HG03558 (cell line): ENCODE measurements around the gene IL3.

Source experiments
- ATAC-seq: cut with Tn5 transposase; IDR thresholded peaks from one replicate; pipeline ENCODE4 v1.9.1; 2021; ENCODE audit warnings: moderate number of reproducible peaks; ENCODE audit not compliant: unreplicated experiment; ENCODE audit errors: extremely low read depth

IL3 gene

DNA sequence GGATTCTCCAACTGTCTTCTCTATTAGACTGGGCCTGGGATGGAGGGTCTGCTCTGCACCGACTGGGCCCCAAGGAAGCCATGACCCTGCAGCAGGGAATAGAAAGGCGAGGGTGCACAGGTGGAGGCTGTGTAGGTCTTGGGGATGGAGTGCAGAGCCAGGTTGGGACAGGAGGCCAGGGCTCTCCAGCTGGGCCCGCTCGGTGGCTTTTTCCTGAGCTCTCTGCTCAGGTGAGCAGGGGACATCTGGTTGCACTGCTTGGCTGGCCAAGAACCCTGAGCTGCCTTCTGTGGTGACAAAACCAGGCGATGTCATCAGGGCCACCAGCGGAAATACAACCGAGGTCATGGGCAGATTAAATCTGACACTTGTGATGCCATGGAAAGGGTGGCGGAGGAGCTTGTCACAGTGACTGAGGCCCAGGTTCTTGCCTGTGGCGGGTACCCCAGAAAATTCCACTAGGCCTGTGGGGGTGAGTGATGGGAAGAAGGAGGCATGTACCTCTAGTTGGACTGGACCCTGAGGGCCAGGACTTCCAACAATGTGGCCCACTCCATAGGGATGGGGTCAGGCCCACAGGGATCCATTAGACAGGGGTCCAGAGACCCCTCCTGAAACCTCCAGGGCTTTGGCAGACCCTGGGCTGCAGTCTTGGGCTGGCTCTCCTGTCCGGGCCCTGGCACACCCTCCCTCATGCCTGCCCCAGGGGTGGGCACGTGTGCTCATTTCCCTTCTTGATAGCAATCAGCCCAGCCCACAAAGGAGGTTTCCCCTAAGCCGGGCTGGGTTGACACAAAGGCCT is 4.4 kb upstream of the IL3 start:
- ATAC-seq: no peak

DNA sequence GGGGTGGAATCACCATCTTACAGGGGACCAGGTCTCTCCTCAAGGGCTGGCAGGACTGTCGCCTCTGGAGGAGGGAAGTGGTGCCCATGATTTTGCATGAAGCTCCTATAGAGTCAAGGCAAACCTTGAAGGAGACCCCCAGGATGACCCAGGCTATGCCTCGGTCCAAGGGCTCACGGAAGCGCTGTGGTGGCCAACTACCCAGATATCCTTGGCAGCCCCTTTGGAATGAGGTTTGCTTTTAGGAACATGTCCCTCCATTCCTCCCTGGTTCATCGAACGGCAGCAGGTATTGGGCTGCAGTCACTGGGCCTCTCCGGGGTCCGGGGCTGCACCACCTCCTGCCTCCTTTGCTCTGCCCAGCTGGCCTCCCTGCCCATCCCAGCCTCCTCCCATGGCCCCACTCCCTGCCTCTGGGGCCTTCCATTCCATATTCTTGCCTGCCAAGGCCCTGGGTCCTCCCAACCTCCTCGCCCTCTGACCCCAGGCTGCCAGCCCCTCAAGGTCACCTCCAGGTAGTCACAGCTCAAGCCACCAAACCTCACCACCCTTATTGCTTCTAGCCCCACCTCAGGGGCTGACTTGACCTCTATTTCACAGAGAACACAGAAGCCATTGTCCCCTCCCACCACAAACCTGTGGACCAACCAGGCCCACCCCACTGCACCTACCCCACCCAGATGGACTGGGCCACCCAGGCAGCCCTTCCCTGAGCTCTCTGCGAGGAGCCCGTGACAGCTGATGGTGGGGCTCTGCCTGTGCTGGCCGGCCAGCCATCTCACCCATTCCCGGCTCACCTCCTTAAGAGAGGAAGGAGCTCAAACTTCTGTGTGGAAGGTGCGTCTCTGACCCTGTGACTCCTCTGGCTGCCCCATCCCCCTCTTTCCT is 3.6 kb upstream of the IL3 start:
- no peak for ATAC-seq

DNA sequence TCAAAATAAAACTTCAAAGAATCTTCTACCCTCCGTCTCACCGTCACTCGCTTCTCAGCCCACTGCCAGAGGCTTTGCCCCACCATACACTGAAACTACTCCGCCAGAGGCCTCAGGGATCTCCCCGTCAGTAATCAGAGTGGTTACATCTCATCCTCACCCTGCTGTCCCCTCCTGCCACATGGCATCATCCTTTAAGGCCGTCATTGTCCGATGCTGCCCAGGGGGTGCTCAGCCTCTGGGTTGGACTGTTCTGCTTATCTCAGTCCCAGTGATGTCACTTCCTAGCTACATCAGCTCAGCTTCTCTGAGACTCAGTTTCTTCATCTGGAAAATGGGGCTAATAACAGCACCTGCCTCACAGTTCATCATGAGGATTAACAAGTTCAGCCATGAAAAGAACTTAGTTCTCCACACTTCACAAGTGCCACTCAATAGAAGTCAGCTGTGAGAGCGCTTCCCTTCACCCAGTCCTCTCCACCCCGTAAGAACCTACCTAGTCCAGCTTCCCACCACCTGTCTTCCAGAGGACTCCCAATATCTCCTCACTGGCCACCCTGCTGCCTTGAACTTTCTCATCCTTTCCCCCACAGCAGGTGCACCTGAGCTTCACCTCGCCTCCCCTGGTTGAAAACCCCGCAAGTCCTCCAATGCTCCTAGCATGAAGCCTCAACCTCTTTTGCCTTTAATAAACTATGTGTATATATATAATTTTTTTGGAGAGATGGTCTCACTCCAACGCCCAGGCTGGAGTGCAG is 2.8 kb upstream of the IL3 start:
- ATAC-seq: no peak

DNA sequence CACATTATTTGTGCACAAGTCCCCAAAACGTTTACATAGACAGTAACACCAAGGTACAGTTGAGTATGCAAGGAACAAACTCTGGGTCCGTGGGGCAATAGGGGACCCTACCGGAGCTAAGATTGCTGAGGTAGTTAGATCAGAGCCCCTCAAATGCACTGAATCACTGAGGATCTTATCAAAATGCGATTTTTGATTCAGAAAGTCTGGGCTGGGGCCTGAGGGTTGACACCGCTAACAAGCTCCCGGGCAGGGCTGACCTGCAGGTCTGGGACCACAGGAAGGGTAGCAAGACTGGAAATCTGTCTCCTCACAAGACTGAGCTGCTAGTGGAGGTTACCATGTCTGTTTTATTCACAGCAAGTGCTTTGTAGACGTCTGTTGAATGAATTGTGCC is 1.8 kb upstream of the IL3 start:
- no peak for ATAC-seq

DNA sequence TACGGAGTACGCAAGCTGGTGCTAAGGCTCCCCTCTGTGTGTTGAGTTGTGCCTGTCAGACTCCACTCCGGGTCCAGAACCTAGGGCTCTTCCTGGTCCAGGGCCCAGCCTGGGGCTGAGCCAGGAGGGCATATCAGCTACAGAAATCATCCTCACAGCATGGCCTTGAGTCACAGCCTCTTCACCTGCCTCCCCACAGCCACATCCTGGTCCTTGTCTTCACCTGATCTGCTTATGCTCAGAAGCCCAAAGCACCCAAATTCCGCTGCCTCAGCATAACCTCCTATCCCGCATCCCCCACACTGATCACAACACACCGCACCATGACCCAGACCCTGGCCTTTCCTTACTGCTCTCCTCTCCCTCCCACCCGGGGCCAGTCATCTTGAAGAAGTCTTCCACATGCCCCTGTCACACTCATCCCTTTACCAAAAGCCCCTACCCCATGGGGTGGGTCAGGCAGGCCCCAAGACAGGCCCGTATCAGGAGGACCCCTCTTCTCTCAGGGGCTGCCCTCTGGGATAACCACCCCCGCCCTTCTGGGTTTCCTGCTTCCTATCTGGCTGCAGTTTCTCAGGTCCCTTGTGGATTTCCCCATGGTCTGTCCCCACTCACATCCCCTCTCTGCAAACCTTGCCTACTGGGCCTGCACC is 1.3 kb upstream of the IL3 start:
- ATAC-seq: no peak

DNA sequence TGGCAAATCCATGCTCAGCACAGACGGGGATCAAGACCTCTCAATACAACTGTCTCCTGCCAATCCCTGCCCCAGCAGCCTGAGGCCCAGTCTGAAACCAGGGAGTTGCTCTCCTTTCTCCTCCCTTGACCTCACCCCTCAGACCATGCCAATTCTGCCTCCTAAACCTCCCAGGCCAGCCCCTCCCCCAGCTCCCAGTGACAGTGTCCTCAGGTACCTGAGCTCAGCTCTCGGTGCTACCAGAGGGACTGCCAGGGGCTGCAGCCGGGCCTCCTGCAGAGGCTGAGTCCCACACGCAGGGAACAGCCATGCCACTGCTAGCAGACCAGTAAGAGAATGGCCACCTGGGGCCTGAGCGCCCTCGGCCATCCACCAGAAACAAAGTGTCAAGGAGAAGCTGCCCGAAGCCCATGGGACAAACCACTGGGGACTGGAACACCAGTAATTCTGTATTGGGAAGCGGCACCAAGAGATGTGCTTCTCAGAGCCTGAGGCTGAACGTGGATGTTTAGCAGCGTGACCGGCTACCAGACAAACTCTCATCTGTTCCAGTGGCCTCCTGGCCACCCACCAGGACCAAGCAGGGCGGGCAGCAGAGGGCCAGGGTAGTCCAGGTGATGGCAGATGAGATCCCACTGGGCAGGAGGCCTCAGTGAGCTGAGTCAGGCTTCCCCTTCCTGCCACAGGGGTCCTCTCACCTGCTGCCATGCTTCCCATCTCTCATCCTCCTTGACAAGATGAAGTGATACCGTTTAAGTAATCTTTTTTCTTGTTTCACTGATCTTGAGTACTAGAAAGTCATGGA is 557 bp upstream of the IL3 start:
- no peak for ATAC-seq

DNA sequence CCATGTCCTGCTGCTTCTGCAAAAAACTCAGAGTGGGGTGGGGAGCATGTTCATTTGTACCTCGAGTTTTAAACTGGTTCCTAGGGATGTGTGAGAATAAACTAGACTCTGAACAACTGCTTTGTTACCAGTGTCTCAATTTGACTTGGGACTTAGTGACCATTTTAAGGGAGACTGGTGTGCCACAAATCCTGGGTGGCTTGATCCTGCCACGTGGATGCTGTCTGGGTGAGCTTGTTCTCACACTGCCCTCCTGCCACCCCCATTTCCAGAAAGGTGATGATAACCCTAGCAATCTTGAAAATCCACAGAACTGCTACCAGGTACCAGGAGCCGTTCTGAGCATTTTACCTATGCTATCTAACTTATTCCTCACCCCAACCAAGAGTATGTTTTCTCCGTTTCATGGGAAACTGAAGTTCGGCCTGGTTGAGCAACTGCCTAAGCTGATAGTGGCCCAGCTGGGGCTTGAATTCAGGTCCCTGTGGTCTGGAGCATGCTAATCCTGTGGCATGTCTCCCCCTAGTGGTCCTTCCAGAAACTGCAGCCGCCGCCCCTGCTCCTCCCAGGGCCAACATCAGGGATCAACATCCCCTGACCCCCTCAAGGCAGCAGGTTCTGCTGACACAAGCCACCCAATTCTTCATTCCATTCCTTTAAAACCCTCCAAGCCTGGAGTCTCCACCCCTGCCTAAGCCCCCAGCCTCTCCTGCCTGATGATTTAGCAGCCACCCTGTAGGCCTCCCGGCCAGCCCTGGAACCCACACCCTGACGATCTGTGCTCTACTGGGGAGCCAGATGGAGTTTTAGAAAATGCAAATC is 2.8 kb downstream of the IL3 start:
- ATAC-seq: peak; percentile 51

DNA sequence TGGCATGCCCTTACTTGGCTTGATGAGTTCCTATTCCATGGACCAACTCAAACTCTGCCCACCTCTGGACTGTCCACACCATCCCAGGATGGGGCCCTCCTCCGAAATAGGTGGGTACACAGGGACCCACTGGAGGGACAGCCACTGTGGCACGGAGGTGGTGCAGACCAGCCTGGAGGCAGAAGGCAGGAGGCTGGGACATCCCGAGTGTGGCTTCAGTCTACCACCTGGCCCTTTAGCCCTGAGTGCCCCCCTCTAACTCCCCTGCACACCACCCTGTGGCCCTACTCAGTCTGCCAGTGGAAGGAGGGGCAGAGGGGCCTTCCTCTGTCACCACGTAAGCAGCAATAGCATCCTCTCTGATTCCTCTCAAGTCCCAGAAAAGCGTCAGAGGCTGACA is 3.7 kb downstream of the IL3 start:
- ATAC-seq: no peak

DNA sequence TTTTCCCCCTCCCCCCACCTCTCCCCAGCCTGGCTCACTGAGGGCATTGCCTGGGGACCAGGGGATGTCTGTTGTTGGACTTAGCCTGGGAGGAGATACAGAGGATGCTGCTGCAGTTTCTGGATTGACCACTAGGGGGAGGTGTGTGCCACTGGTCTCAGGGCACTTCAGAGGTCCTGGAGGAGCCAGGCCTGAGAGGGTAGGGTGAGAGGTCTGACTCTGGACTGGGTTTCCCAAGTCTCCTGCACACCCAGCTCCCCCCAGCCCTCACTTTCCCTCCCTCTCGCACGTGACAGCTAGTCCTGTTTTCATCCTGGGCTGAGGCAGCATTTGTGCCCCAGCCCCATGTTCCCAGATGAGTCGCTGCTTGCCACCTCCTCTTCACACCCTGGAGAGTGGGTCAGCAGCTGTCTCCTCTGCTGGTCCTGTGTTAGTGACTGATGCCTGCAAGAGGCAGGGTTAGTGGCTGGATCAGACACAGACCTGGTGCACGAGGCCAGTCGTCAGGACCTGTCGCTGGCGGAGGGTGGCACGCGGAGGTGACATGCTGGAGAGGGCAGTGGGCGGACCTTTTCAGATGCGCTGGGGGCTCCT is 4.4 kb downstream of the IL3 start:
- ATAC-seq: no peak

DNA sequence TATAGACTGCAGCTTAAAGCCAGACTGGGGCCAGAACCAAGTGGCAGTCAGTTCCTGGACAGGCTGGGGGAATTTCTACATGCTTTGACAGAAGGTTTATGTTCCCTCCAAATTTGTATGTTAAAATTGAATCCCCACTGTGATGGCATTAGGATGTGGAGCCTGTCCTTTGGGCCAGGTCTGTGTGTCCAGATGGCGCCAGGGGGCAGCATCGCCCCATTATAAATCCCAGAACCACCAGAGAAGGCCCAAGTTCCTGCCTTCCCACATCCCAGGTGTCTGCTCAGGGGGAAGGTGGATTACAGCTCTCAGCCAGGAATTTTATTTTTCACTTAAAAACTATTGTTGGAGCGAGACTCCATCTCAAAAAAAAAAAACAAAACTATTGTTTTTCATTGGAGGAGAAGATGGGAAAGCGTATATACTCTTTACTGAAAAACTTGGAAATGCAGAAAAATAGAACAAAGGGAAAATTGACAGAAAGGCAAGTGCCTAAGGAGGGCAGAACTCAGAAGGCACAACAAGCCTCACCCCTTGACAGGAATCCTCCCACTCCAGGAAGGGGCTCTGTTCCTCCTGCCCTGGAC is 5.0 kb downstream of the IL3 start:
- ATAC-seq: no peak

DNA sequence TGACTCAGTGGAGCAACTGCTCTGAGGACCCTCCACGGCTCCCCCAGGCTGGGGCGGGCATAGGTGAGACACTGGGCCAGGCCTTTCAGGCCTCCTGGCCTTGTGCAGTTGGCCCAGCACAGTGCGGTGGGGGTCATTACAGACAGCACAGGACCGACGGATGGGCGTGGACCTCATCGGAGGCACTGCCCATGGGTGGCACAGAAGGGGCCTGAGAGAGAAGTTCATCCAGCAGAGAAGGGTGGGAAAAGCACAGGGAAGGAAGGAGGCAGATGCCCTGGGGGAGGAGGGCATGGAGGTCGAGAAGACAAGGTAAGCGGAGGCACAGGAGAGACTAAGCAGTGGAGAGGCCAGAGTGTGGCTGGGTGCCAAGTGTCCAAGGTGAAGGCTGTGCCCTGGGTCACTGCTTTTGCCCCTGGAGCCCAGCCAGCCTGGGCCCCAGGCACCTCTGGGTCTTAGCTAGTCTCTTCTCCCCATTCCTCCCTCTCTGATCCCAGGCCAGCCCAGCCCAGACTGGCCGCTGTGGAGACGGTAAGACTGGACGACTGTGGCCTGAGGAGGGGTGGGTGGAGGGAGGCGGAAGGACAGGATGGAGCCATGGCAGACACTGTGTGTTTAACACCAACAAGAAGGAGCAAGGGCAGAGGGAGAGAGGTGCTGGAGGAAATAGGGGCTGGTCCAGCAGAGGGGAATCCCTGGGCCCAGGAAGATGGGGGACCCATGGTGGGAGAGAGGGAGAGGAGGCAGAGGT is 5.7 kb downstream of the IL3 start:
- no peak for ATAC-seq

DNA sequence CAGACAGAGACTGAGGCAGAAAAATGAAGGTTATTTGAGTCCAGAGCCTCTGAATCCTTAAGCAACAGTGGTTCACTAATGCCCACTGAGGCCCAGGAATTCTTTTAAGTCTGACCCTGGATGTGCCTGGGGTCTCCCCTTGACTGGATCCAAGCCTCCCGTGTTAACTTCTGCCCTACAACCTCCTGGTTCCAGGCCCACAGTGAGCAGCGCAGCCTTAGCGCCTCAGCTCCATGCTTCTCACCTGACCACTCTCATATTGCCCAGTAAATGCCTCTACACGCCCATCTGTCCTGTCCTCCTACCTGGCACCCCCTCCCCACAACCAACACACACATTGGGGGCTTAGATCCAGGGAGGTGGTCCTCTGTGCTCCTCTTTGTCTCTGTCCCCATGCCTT is 6.4 kb downstream of the IL3 start:
- no peak for ATAC-seq

DNA sequence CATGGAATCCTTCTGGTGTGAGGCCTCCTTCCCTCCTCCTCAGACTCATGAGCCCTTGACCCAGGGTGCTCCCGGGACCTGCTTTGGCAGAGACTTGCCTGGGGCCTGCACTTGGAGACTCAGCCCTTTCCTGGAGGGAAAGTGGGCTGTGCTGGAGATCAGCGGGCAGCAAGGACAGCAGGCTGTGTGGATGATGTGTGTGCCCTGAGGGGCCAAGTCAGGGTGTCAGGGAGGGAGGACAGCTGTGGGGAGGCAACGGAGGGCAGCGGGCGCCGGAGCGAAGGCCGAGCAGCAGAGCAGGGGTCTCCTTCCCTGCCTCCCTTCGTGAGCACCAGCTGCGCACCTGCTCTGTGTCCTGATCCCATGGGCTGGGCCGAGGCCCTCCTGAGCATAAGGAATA is 7.0 kb downstream of the IL3 start:
- no peak for ATAC-seq

DNA sequence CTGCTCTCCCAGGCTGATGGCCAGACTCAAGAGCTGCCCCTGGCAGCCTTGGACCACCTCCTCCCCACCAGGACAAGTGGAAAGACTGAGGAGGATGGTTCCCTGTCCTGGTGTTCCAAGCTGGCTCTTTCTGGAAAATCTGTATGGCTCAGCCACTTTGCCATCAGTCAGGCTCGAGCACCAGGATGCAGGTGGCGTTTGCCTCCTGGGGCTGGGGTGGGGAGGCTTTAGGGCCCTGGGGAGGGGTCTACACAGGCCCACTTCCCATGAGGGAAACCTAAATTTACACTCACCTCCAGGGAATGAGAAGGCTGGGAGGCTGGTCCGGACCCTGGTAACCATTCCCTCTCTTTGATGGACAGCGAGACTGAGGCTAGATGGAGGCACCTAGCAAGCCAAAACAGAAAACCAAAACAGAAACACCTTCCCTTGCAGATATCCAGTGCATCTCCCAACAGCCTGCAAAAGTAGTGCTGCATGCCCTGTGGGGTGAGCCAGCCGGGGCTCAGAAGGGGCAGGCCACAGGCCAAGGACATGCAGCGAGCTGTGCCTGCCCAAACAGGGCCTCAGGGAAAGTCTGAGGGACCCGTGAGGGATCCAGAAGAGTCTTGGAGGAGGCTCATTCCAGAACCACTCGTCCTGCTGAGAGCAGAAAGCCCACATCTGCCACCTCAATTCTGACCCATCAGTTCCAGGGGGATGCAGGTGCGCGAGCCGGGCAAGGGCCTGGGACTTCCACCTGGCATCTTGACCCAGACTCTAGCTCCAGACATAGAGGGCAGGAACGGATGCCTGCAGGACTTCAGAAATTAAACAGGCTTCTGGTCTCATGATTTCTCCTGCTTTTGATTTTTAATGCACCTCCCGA is 7.7 kb downstream of the IL3 start:
- ATAC-seq: no peak

DNA sequence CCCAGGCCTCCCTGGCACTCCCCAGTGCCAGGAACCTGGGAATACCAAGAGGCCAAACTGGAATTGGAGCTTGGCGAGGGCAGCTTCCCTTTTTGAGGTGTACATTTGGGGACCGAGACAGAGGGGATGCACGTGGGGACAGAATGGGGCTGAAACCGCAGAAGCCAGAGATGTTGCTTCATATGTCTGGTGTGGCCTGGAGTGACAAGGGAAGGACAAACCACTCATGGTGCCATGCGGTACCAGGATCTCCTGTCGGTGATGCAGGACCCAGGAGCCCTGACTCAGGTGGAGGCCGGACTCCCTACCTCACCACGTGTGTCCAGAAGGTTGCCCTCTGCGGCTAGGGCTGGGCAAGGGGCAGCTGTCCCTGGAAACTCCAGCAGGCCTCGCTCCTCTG is 9.1 kb downstream of the IL3 start:
- ATAC-seq: no peak

DNA sequence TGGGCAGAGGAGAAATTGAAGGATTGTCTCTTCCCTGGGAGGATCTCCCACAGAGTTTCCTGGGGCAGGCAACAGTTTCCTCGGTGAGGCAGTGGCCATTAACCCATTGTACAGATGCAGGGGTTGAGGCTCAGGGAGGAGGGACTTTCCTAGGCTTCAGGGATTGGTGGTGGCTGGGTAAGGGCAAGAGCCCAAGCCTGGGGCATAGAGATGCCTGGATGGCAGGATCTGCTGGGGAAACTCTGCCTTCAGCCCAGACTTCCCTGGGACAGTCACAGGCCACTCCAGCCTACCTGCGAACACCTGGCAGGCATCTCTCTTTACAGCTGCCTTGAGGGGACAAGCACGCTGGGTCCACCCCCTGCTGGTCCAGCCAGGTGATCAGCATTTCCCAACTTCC is 9.5 kb downstream of the IL3 start:
- no peak for ATAC-seq
